Upper lobe of left lung (tissue), 6 donors: ENCODE results near the gene FOXE3. TPM values are rescaled to one million over a fixed set of nuclear protein-coding genes. Genes with fewer than 3 reads are reported as not detected.

Experiments used
- ATAC-seq, 2 donors: fragments of 200-7000 bp; cut with Tn5 transposase; one replicate each; pipeline ENCODE4 v1.9.1; 2022; ENCODE audit warnings: mild to moderate bottlenecking in 2 of 2, moderate library complexity in 2 of 2; ENCODE audit not compliant: low FRiP score in 2 of 2
- DNase-seq, 2 donors: peaks; one replicate each; pipeline ENCODE4 v3.0.0-alpha.2; 2019 to 2020
- H3K27ac ChIP-seq, 4 donors: fragments of 200-600 bp; sonication (generic); one replicate each; pipeline ENCODE4 v1.5.1; 2016 to 2019
- H3K27me3 ChIP-seq, 4 donors: fragments of 200-600 bp; sonication (generic); one replicate each; pipeline ENCODE4 v1.5.1; 2017 to 2019
- H3K36me3 ChIP-seq, 4 donors: fragments of 200-600 bp; sonication (generic); one replicate each; pipeline ENCODE4 v1.5.1; 2016 to 2019
- H3K4me1 ChIP-seq, 4 donors: fragments of 200-600 bp; sonication (generic); one replicate each; pipeline ENCODE4 v1.5.1; 2018 to 2019
- H3K4me3 ChIP-seq, 4 donors: fragments of 200-600 bp; sonication (generic); one replicate each; pipeline ENCODE4 v1.5.1; 2017 to 2019; ENCODE audit warnings: mild to moderate bottlenecking in 2 of 4, moderate library complexity in 1 of 4
- H3K9me3 ChIP-seq, 4 donors: fragments of 200-600 bp; sonication (generic); one replicate each; pipeline ENCODE4 v1.5.1; 2018 to 2019
- CTCF ChIP-seq, 6 experiments: fragments of 450-650 bp in 4 of 6; fragments of 200-600 bp in 2 of 6; sonication (generic) in 2 of 6; IDR thresholded peaks; one replicate each; pipeline ENCODE4 v1.5.1; 2016 to 2019; ENCODE audit warnings: antibody characterized with exemption in 6 of 6
- EP300 ChIP-seq, 4 donors: sonication (generic); formaldehyde crosslinking; IDR thresholded peaks; one replicate each; pipeline ENCODE4 v1.5.1; 2017; ENCODE audit warnings: antibody characterized with exemption in 4 of 4, control low read depth in 2 of 4
- POLR2A ChIP-seq, 4 donors: fragments of 450-650 bp; IDR thresholded peaks; one replicate each; pipeline ENCODE4 v1.5.1; 2016 to 2017; ENCODE audit warnings: antibody characterized with exemption in 4 of 4, mild to moderate bottlenecking in 2 of 4
- POLR2AphosphoS5 ChIP-seq, 2 donors: sonication (generic); formaldehyde crosslinking; IDR thresholded peaks; one replicate each; pipeline ENCODE4 v1.5.1; 2017; ENCODE audit warnings: antibody characterized with exemption in 2 of 2
- WGBS, 2 donors: methylation state at CpG; one replicate each; pipeline ENCODE4 v1.1.5; 2017 to 2018; 5-methylcytosine and 5-hydroxymethylcytosine counted together
- total RNA-seq, 6 donors: library from RNA; depleted of rRNA in 4 of 6; stranded (reverse); fragments of >200 nt in 4 of 6; gene quantifications; one replicate each; pipeline versions ENCODE4 v1.1.0 to v1.2.1, GENCODE V29; 2016 to 2021
- donor health status: DM: no; HTN: no; CAD: no; lungs with moderate emphysema.
- donor health status: DM: no; HTN: yes; CAD: no; lungs with severe emphysema.

The FOXE3 gene
- total RNA-seq, 6 donors from 2014 or later, result not detected

GRCh38 chr1:47460040-47460439, 44.0 kb downstream of the FOXE3 start:
- DNase-seq (no peak), ATAC-seq (no peak)
- no peaks in the 10 kb centered on the region for H3K27me3 ChIP-seq
- H3K9me3 ChIP-seq, result no peaks in the 10 kb centered on the region
- H3K4me3 ChIP-seq, result no peak overlapping the region
- no peaks in the 10 kb centered on the region for H3K36me3 ChIP-seq
- no peak overlapping the region for H3K27ac ChIP-seq
- 13 to 29% methylated on average over 5 of the region's 5 CpGs for WGBS, 2 donors
- no peaks in the 10 kb centered on the region for H3K4me1 ChIP-seq
- TF ChIP-seq POLR2A (IDR thresholded peaks at IDR 0.05) (no peak), EP300 (IDR thresholded peaks at IDR 0.05) (no peak), POLR2AphosphoS5 (IDR thresholded peaks at IDR 0.05) (no peak), CTCF (IDR thresholded peaks at IDR 0.05) (no peak)

- Histone ChIP-seq H3K4me3 (no peak overlapping the region), H3K36me3 (no peaks in the 10 kb centered on the region), H3K27ac (no peak overlapping the region), H3K27me3 (no peaks in the 10 kb centered on the region), H3K4me1 (no peaks in the 10 kb centered on the region), H3K9me3 (no peaks in the 10 kb centered on the region)
- DNase-seq (no peak), ATAC-seq (no peak)
- TF ChIP-seq EP300 (IDR thresholded peaks at IDR 0.05), result no peak
- no peak for TF ChIP-seq POLR2AphosphoS5 (IDR thresholded peaks at IDR 0.05)
- TF ChIP-seq POLR2A (IDR thresholded peaks at IDR 0.05), result no peak
- TF ChIP-seq CTCF (IDR thresholded peaks at IDR 0.05), result no peak
These were observed 44.4 kb downstream of the FOXE3 start for GRCh38 chr1:47460456-47460855.

GRCh38 chr1:47465605-47466004, 49.5 kb downstream of the FOXE3 start:
- Histone ChIP-seq H3K9me3 (no peaks in the 10 kb centered on the region), H3K4me3 (no peak overlapping the region), H3K36me3 (no peaks in the 10 kb centered on the region), H3K27me3 (no peaks in the 10 kb centered on the region), H3K4me1 (no peaks in the 10 kb centered on the region), H3K27ac (no peak overlapping the region)
- TF ChIP-seq EP300 (IDR thresholded peaks at IDR 0.05) (no peak), CTCF (IDR thresholded peaks at IDR 0.05) (no peak), POLR2AphosphoS5 (IDR thresholded peaks at IDR 0.05) (no peak), POLR2A (IDR thresholded peaks at IDR 0.05) (no peak)
- WGBS, 2 donors, result 44 to 57% methylated on average over 3 of the region's 3 CpGs
- DNase-seq, result no peak
- no peak for ATAC-seq

Other genes starting within 250 kb of the FOXE3 start
- gene PDZK1IP1, start 226.2 kb upstream of the FOXE3 start, total RNA-seq, result 10 to 100 TPM; 17.8 to 57.6 (median 41.4) TPM
- gene TAL1, start 184.1 kb upstream of the FOXE3 start, total RNA-seq, result 10 to 100 TPM in 4 of 6 donors, 1 to 10 TPM in 2; 4.2 to 16.4 (median 10.8) TPM
- 1 to 10 TPM; 1.1 to 7.0 (median 2.9) TPM for gene STIL, start 102.1 kb upstream of the FOXE3 start, total RNA-seq
- gene CMPK1, start 82.5 kb upstream of the FOXE3 start, total RNA-seq, result 100 to 1,000 TPM in 3 of 6 donors, 10 to 100 TPM in 3; 36.7 to 134 (median 97.7) TPM
- under 1 TPM; under 0.01 to 0.69 (median 0.40) TPM for gene FOXD2, start 21.8 kb downstream of the FOXE3 start, total RNA-seq